ENCODE results near the gene KAT6B.

Gene KAT6B

DNA sequence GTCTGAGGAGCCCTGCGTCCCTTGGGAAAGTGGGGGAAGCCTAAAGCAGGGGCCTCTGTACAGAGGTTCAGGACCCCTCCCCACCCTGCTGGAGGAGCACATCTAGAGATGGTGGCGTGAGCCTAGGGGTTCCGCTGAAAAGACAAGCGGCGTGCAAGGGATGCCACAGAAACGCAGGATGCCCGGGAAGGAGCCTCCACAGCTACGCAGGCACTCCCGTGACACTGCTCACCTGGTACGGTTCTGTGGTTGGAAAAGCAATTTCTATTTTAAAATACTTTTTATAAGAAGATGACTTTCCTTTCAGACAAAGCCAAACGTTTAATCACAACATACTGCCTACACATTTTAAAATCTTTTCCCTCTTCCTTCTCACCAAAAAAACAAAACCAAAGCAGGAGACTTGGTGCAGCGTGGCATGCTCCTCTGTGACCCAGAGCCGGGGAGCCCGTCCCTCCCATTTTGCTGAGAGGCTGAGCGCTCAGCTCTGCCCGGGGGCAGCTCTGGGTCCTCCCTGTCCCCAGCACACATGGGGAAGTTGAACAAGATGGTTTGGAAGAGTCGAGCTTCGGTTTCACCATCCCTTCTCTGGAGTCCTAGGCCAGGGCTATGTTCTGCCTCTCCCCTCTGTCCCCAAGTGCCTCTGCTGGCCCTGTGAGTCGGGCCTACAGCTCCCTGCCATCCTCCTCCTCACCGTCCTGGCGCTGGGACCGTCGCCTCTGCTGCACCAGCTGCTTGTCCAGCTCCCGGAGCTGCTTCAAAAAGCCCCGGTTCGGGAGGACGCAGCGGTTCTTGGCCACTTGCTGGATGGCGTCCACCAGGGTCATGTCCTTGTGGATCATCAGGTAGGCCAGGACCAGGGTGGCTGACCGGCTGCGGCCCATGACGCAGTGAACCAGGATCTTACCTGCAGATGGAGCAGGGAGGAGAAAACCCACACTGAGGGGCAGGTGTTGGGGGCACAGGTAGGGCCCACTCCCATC lies 211.1 kb downstream of the KAT6B start:
- Histone ChIP-seq H3K23ac (ENCODE audit: low read depth, low read length, poor library complexity) (peak overlapping the region; percentile 44), H3K4me3 (ENCODE audit: low read length in 2 of 2) (no peak overlapping the region), H2BK15ac (ENCODE audit: low read length) (no peak overlapping the region), H4K8ac (ENCODE audit: low read depth, low read length) (no peak overlapping the region), H3K14ac (ENCODE audit: low read length) (no peak overlapping the region), H3K27me3 (ENCODE audit: control insufficient read depth in 3 of 3, insufficient read depth in 3 of 3, low read depth in 1 of 3, low read length in 3 of 3) (no peaks in the 10 kb centered on the region), H3K4ac (ENCODE audit: low read length) (no peak overlapping the region), H2BK120ac (ENCODE audit: low read depth, low read length) (no peak overlapping the region), H2BK5ac (ENCODE audit: low read length) (peak overlapping the region; percentile 19), H3K4me1 (ENCODE audit: control insufficient read depth in 2 of 2, insufficient read depth in 1 of 2, low read depth in 1 of 2, low read length in 2 of 2) (peaks cover 0 to 5% of the 10 kb centered on the region in 2 donors), H3K4me2 (ENCODE audit: insufficient read depth, low read length, poor library complexity, severe bottlenecking) (no peak overlapping the region), H2BK12ac (ENCODE audit: low read length) (no peak overlapping the region), H3K27ac (replicated peaks; ENCODE audit: low read length) (no peak overlapping the region), H4K91ac (ENCODE audit: low read depth, low read length, poor library complexity) (no peak overlapping the region), H3K9me3 (replicated peaks in 1 of 2; ENCODE audit: control insufficient read depth in 2 of 2, insufficient read depth in 1 of 2, low read depth in 1 of 2, low read length in 2 of 2) (no peaks in the 10 kb centered on the region), H3K79me1 (ENCODE audit: low read depth, low read length) (no peaks in the 10 kb centered on the region), H3K36me3 (replicated peaks in 1 of 2; ENCODE audit: control insufficient read depth in 2 of 2, insufficient read depth in 2 of 2, low read length in 2 of 2) (peaks cover 0 to 2% of the 10 kb centered on the region in 2 donors), H2AK5ac (ENCODE audit: low read depth, low read length) (peak overlapping the region; percentile 71), H3K18ac (ENCODE audit: low read length) (peak overlapping the region; percentile 49), H2AFZ (ENCODE audit: low read length) (no peak overlapping the region), H3K9ac (ENCODE audit: low read depth, low read length, poor library complexity) (no peak overlapping the region)
- DNase-seq (ENCODE audit: low spot score), result no peak
- WGBS, 2 donors (ENCODE audit: extremely low coverage in 2 of 2, insufficient read length in 2 of 2, insufficient replicate concordance in 1 of 2), result 100% methylated on average over 1 of the region's 32 CpGs; no CpG with 5 or more reads in 1 of the 2 donors

GRCh38 chr10:75038335-75038734 lies 211.9 kb downstream of the KAT6B start:
- Histone ChIP-seq H3K36me3 (replicated peaks in 1 of 2; ENCODE audit: control insufficient read depth in 2 of 2, insufficient read depth in 2 of 2, low read length in 2 of 2) (no peaks in the 10 kb centered on the region), H3K23ac (ENCODE audit: low read depth, low read length, poor library complexity) (no peak overlapping the region), H3K9me3 (replicated peaks in 1 of 2; ENCODE audit: control insufficient read depth in 2 of 2, insufficient read depth in 1 of 2, low read depth in 1 of 2, low read length in 2 of 2) (no peaks in the 10 kb centered on the region), H4K91ac (ENCODE audit: low read depth, low read length, poor library complexity) (no peak overlapping the region), H2BK120ac (ENCODE audit: low read depth, low read length) (no peak overlapping the region), H3K18ac (ENCODE audit: low read length) (no peak overlapping the region), H2BK12ac (ENCODE audit: low read length) (no peak overlapping the region), H3K27ac (replicated peaks; ENCODE audit: low read length) (no peak overlapping the region), H2AFZ (ENCODE audit: low read length) (no peak overlapping the region), H2AK5ac (ENCODE audit: low read depth, low read length) (no peak overlapping the region), H2BK5ac (ENCODE audit: low read length) (no peak overlapping the region), H3K14ac (ENCODE audit: low read length) (no peak overlapping the region), H2BK15ac (ENCODE audit: low read length) (no peak overlapping the region), H3K27me3 (ENCODE audit: control insufficient read depth in 3 of 3, insufficient read depth in 3 of 3, low read depth in 1 of 3, low read length in 3 of 3) (no peaks in the 10 kb centered on the region), H3K4me2 (ENCODE audit: insufficient read depth, low read length, poor library complexity, severe bottlenecking) (no peak overlapping the region), H3K79me1 (ENCODE audit: low read depth, low read length) (no peaks in the 10 kb centered on the region), H3K4ac (ENCODE audit: low read length) (no peak overlapping the region), H4K8ac (ENCODE audit: low read depth, low read length) (no peak overlapping the region), H3K4me3 (ENCODE audit: low read length in 2 of 2) (no peak overlapping the region), H3K9ac (ENCODE audit: low read depth, low read length, poor library complexity) (no peak overlapping the region), H3K4me1 (ENCODE audit: control insufficient read depth in 2 of 2, insufficient read depth in 1 of 2, low read depth in 1 of 2, low read length in 2 of 2) (peaks cover 0 to 5% of the 10 kb centered on the region in 2 donors)
- DNase-seq (ENCODE audit: low spot score), result no peak
- no CpG with 5 or more reads among the region's 7 CpGs for WGBS, 2 donors (ENCODE audit: extremely low coverage in 2 of 2, insufficient read length in 2 of 2, insufficient replicate concordance in 1 of 2)

DNA sequence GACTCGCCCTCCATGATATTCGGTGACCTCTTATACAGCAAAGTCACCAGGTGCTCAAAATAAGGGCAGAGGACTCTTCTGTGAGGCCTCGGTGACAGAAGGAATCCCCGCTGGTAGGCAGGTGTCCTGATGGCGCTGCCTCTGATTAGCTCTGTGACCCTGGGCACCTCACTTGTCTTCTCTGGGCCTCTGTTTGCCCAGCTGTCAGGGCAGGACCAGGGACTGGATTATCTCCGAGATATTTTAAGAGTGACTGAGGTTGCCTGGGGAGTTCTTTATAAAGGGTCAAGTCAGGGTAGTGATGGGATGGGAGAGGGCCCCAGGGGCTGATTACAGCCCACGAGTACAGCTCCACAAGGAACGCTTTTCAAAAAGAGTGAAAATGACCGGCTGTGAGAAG lies 214.2 kb downstream of the KAT6B start:
- Histone ChIP-seq H4K91ac (ENCODE audit: low read depth, low read length, poor library complexity) (no peak overlapping the region), H2BK120ac (ENCODE audit: low read depth, low read length) (no peak overlapping the region), H4K8ac (ENCODE audit: low read depth, low read length) (no peak overlapping the region), H3K4ac (ENCODE audit: low read length) (no peak overlapping the region), H3K36me3 (replicated peaks in 1 of 2; ENCODE audit: control insufficient read depth in 2 of 2, insufficient read depth in 2 of 2, low read length in 2 of 2) (no peaks in the 10 kb centered on the region), H3K4me3 (ENCODE audit: low read length in 2 of 2) (no peak overlapping the region), H3K27me3 (ENCODE audit: control insufficient read depth in 3 of 3, insufficient read depth in 3 of 3, low read depth in 1 of 3, low read length in 3 of 3) (no peaks in the 10 kb centered on the region), H2BK15ac (ENCODE audit: low read length) (no peak overlapping the region), H3K18ac (ENCODE audit: low read length) (no peak overlapping the region), H3K27ac (replicated peaks; ENCODE audit: low read length) (no peak overlapping the region), H3K14ac (ENCODE audit: low read length) (no peak overlapping the region), H3K9ac (ENCODE audit: low read depth, low read length, poor library complexity) (no peak overlapping the region), H2AK5ac (ENCODE audit: low read depth, low read length) (no peak overlapping the region), H3K9me3 (replicated peaks in 1 of 2; ENCODE audit: control insufficient read depth in 2 of 2, insufficient read depth in 1 of 2, low read depth in 1 of 2, low read length in 2 of 2) (no peaks in the 10 kb centered on the region), H3K4me1 (ENCODE audit: control insufficient read depth in 2 of 2, insufficient read depth in 1 of 2, low read depth in 1 of 2, low read length in 2 of 2) (peaks cover 0 to 5% of the 10 kb centered on the region in 2 donors), H2BK5ac (ENCODE audit: low read length) (no peak overlapping the region), H2BK12ac (ENCODE audit: low read length) (no peak overlapping the region), H3K4me2 (ENCODE audit: insufficient read depth, low read length, poor library complexity, severe bottlenecking) (no peak overlapping the region), H3K79me1 (ENCODE audit: low read depth, low read length) (no peaks in the 10 kb centered on the region), H3K23ac (ENCODE audit: low read depth, low read length, poor library complexity) (no peak overlapping the region), H2AFZ (ENCODE audit: low read length) (no peak overlapping the region)
- WGBS, 2 donors (ENCODE audit: extremely low coverage in 2 of 2, insufficient read length in 2 of 2, insufficient replicate concordance in 1 of 2), result no CpG with 5 or more reads among the region's 9 CpGs
- DNase-seq (ENCODE audit: low spot score), result no peak

GRCh38 chr10:75042292-75042974 lies 216.0 kb downstream of the KAT6B start:
- Histone ChIP-seq H3K4me1 (ENCODE audit: control insufficient read depth in 2 of 2, insufficient read depth in 1 of 2, low read depth in 1 of 2, low read length in 2 of 2) (peaks cover 0 to 5% of the 10 kb centered on the region in 2 donors), H2BK120ac (ENCODE audit: low read depth, low read length) (no peak overlapping the region), H2AFZ (ENCODE audit: low read length) (no peak overlapping the region), H3K27me3 (ENCODE audit: control insufficient read depth in 3 of 3, insufficient read depth in 3 of 3, low read depth in 1 of 3, low read length in 3 of 3) (no peaks in the 10 kb centered on the region), H4K8ac (ENCODE audit: low read depth, low read length) (no peak overlapping the region), H3K23ac (ENCODE audit: low read depth, low read length, poor library complexity) (no peak overlapping the region), H3K9ac (ENCODE audit: low read depth, low read length, poor library complexity) (no peak overlapping the region), H3K18ac (ENCODE audit: low read length) (no peak overlapping the region), H3K79me1 (ENCODE audit: low read depth, low read length) (no peaks in the 10 kb centered on the region), H3K9me3 (replicated peaks in 1 of 2; ENCODE audit: control insufficient read depth in 2 of 2, insufficient read depth in 1 of 2, low read depth in 1 of 2, low read length in 2 of 2) (no peaks in the 10 kb centered on the region), H3K14ac (ENCODE audit: low read length) (no peak overlapping the region), H3K27ac (replicated peaks; ENCODE audit: low read length) (no peak overlapping the region), H2BK15ac (ENCODE audit: low read length) (no peak overlapping the region), H3K36me3 (replicated peaks in 1 of 2; ENCODE audit: control insufficient read depth in 2 of 2, insufficient read depth in 2 of 2, low read length in 2 of 2) (no peaks in the 10 kb centered on the region), H4K91ac (ENCODE audit: low read depth, low read length, poor library complexity) (no peak overlapping the region), H2BK12ac (ENCODE audit: low read length) (no peak overlapping the region), H2AK5ac (ENCODE audit: low read depth, low read length) (no peak overlapping the region), H2BK5ac (ENCODE audit: low read length) (no peak overlapping the region), H3K4me3 (ENCODE audit: low read length in 2 of 2) (no peak overlapping the region), H3K4me2 (ENCODE audit: insufficient read depth, low read length, poor library complexity, severe bottlenecking) (no peak overlapping the region), H3K4ac (ENCODE audit: low read length) (no peak overlapping the region)
- no peak for DNase-seq (ENCODE audit: low spot score)
- WGBS, 2 donors (ENCODE audit: extremely low coverage in 2 of 2, insufficient read length in 2 of 2, insufficient replicate concordance in 1 of 2), result no CpG with 5 or more reads among the region's 1 CpG
